ENCODE measurements around the gene IGSF21. TPM values are rescaled to one million over a fixed set of nuclear protein-coding genes. Genes with fewer than 3 reads are reported as not detected.

Gene IGSF21
- total RNA-seq, 1 experiment from 2014 or later: 5.2 TPM

DNA sequence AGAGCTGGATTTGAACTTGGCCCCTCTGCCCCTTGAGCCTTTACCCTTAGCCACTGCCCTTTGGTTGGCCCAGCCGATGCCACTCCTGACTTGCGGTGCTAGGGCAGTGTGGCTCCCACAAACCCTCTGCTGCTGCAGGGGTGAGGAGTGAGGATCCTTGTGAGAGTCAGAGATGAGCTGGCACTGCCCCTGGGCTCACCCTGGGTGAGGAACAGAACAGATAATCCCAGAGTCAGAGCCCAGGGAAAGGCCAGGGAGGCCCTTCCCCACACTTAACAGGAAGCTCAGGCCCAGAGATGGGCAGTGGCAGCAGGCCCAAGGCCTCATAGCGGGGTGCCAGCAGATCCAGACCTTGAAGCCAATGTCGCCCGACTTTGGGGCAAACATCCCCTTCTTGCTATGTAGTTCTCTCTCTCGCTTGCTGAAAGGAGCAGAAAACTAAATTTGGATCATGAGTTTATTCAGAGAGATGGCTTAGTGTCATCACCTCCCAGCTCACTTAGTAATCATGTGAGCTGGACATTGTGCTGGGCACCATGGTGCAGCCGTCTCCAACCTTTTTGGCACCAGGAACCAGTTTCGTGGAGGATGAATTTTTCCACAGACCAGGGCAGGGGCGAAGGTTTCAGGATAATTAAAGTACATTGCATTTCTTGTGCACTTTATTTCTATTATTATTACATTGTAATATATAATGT lies 81.4 kb downstream of the IGSF21 start:
- H2BK5ac ChIP-seq (ENCODE audit: insufficient read length, low read length): no peak overlapping the region
- no peak overlapping the region for H3K23ac ChIP-seq (ENCODE audit: insufficient read length, low read depth, low read length)
- Mint-ChIP-seq H3K9me3 (no peaks in the 10 kb centered on the region), H3K27ac (no peak overlapping the region), H3K4me3 (no peak overlapping the region), H3K36me3 (ENCODE audit: insufficient read depth in 1 of 3, low read depth in 3 of 3) (no peaks in the 10 kb centered on the region), H3K27me3 (ENCODE audit: low read depth) (peaks cover 7% of the 10 kb centered on the region; the same call in 1 of the 2 replicates), H3K4me1 (peaks cover 26 to 37% of the 10 kb centered on the region in 2 experiments)
- no peak for DNase-seq
- H3K27ac ChIP-seq (ENCODE audit: insufficient read length, low read depth, low read length): no peak overlapping the region
- no peak overlapping the region for H2AFZ ChIP-seq (ENCODE audit: low read length)
- H3K4me1 ChIP-seq (ENCODE audit: insufficient read depth, low read length): no peaks in the 10 kb centered on the region
- no peak overlapping the region for H2BK12ac ChIP-seq (ENCODE audit: insufficient read length, low read depth, low read length)
- H2BK15ac ChIP-seq (ENCODE audit: low read depth, low read length): no peak overlapping the region
- no peak overlapping the region for H3T11ph ChIP-seq (ENCODE audit: low read length)
- H4K20me1 ChIP-seq (ENCODE audit: control insufficient read depth, insufficient read depth, insufficient read length): no peaks in the 10 kb centered on the region
- H3K18ac ChIP-seq (ENCODE audit: insufficient read length, low read depth, low read length): no peak overlapping the region
- H3K56ac ChIP-seq (ENCODE audit: insufficient read length, low read depth, low read length): no peak overlapping the region
- no peaks in the 10 kb centered on the region for H3K79me2 ChIP-seq (ENCODE audit: insufficient read depth, low read length)
- H2BK120ac ChIP-seq (ENCODE audit: low read depth, low read length, poor library complexity, severe bottlenecking): no peak overlapping the region
- H4K91ac ChIP-seq (ENCODE audit: insufficient read length, low read depth, low read length): no peak overlapping the region
- no peak overlapping the region for H3K4me2 ChIP-seq (ENCODE audit: insufficient read depth, insufficient read length, low read length)
- H3K79me1 ChIP-seq (ENCODE audit: insufficient read depth, low read depth, low read length, poor library complexity, severe bottlenecking): no peaks in the 10 kb centered on the region
- no peak overlapping the region for H4K8ac ChIP-seq (replicated peaks; ENCODE audit: insufficient read length, low read depth, low read length)
- H3K14ac ChIP-seq (ENCODE audit: insufficient read depth, low read length): no peak overlapping the region; the same call in 1 of the 2 replicates
- H3K23me2 ChIP-seq (ENCODE audit: insufficient read length, low read depth, low read length, poor library complexity, severe bottlenecking): no peaks in the 10 kb centered on the region
- WGBS (ENCODE audit: extremely low coverage, insufficient read length, low lambda C conversion rate): no CpG with 5 or more reads among the region's 9 CpGs
- no peak overlapping the region for H2AK5ac ChIP-seq (ENCODE audit: insufficient read length, low read length)
- H4K5ac ChIP-seq (ENCODE audit: insufficient read length, low read depth, low read length): no peak overlapping the region
- TF ChIP-seq, protein P1, sequence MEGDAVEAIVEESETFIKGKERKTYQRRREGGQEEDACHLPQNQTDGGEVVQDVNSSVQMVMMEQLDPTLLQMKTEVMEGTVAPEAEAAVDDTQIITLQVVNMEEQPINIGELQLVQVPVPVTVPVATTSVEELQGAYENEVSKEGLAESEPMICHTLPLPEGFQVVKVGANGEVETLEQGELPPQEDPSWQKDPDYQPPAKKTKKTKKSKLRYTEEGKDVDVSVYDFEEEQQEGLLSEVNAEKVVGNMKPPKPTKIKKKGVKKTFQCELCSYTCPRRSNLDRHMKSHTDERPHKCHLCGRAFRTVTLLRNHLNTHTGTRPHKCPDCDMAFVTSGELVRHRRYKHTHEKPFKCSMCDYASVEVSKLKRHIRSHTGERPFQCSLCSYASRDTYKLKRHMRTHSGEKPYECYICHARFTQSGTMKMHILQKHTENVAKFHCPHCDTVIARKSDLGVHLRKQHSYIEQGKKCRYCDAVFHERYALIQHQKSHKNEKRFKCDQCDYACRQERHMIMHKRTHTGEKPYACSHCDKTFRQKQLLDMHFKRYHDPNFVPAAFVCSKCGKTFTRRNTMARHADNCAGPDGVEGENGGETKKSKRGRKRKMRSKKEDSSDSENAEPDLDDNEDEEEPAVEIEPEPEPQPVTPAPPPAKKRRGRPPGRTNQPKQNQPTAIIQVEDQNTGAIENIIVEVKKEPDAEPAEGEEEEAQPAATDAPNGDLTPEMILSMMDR (conservative IDR thresholded peaks at IDR 0.05): no peak
- no peaks in the 10 kb centered on the region for H3K9me3 ChIP-seq (ENCODE audit: control insufficient read depth, low read depth, low read length)
- no peak overlapping the region for H3K9ac ChIP-seq (ENCODE audit: extremely low read depth, insufficient read length, low read length)
- H3K27me3 ChIP-seq (ENCODE audit: insufficient read depth, low read length): no peaks in the 10 kb centered on the region
- no peak overlapping the region for H2BK20ac ChIP-seq (ENCODE audit: low read depth, low read length, poor library complexity, severe bottlenecking)
- H3K4ac ChIP-seq (ENCODE audit: low read depth, low read length): no peak overlapping the region

Measured in H9 (cell line).